Embryonic facial prominence (tissue), 1 donor: Measurements from ENCODE around the gene RTP5.
"Not testable (repeated sequence)": the region's sequence is repeated elsewhere in the genome, so short reads cannot be mapped to it uniquely, and the experiment has no call there.

Experiments used
- DNase-seq: peaks from one replicate; pipeline ENCODE4 v3.0.0-alpha.2; 2016; ENCODE audit errors: extremely low spot score

The RTP5 gene

DNA sequence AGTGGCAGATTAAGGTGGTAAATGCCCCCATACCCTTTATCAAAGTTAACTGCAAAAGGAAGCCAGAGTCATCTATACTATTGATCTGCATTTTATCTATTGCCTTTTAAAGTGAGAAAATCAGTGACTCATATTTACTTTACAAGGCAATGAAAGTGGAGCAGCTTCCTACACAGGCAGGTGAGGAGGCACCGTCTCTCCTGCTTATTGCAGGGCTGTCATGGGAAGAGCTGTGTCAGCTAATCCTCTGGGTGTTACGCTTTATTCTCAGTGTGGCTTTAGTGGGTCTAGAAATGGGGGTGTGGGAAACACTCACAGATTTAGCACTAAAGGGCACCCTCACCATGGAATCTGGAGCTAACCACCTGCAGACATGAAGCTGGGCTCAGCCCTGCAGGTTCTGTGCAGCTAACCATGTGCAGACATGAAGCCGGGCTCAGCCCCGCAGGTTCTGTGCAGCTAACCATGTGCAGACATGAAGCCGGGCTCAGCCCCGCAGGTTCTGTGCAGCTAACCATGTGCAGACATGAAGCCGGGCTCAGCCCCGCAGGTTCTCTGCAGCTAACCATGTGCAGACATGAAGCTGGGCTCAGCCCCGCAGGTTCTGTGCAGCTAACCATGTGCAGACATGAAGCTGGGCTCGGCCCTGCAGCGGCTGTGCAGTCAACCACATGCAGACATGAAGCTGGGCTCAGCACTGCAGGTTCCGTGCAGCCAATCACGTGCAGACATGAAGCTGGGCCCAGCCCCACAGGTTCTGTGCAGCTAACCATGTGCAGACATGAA lies 53.5 kb downstream of the RTP5 start:
- not testable (repeated sequence) for DNase-seq
